ENCODE measurements around the gene CDRT15. TPM values are rescaled to one million over a fixed set of nuclear protein-coding genes. Genes with fewer than 3 reads are reported as not detected.
"Not testable (repeated sequence)": the region's sequence is repeated elsewhere in the genome, so short reads cannot be mapped to it uniquely, and the experiment has no call there.

The CDRT15 gene
- total RNA-seq, 8 experiments from 2014 or later, result 0.52 to 1.4 (median 0.76) TPM; not detected in 5

- ATAC-seq (replicated peaks in 6 of 8), result no peak
- H3K27ac ChIP-seq, result no peak overlapping the region
- no peak overlapping the region for H3K4me3 ChIP-seq
- 80 to 100% (median 100%) methylated on average over 1 to 4 of the region's 4 CpGs; no CpG with 5 or more reads in 1 of the 10 experiments for WGBS, 10 experiments
- H3K4me1 ChIP-seq (replicated peaks in 1 of 2), result peaks cover 0 to 3% of the 10 kb centered on the region in 2 donors
- in situ Hi-C loops (cut with MboI; ENCODE audit: low pct_unique_long_range_greater_than_20kb in 2 of 9, low sequenced_read_pairs in 9 of 9, unreplicated experiment in 9 of 9), result no loop called here
Measured at GRCh38 chr17:14196377-14196997, 40.2 kb downstream of the CDRT15 start.

- H3K4me3 ChIP-seq; in situ Hi-C loops (cut with MboI; ENCODE audit: low pct_unique_long_range_greater_than_20kb in 2 of 9, low sequenced_read_pairs in 9 of 9, unreplicated experiment in 9 of 9); H3K27ac ChIP-seq; H3K4me1 ChIP-seq (replicated peaks in 1 of 2); ATAC-seq (replicated peaks in 6 of 8): not testable (repeated sequence)
- 100% methylated on average over 1 to 2 of the region's 13 CpGs; no CpG with 5 or more reads in 8 of the 10 experiments for WGBS, 10 experiments
Measured at GRCh38 chr17:14192636-14193344, 43.9 kb downstream of the CDRT15 start.

- H3K4me3 ChIP-seq; H3K4me1 ChIP-seq (replicated peaks in 1 of 2); in situ Hi-C loops (cut with MboI; ENCODE audit: low pct_unique_long_range_greater_than_20kb in 2 of 9, low sequenced_read_pairs in 9 of 9, unreplicated experiment in 9 of 9); ATAC-seq (replicated peaks in 6 of 8); H3K27ac ChIP-seq: not testable (repeated sequence)
- no CpG with 5 or more reads among the region's 11 CpGs for WGBS, 10 experiments
Measured at GRCh38 chr17:14192039-14192438, 44.6 kb downstream of the CDRT15 start.

GRCh38 chr17:14191469-14191868 lies 45.2 kb downstream of the CDRT15 start:
- ATAC-seq (replicated peaks in 6 of 8); in situ Hi-C loops (cut with MboI; ENCODE audit: low pct_unique_long_range_greater_than_20kb in 2 of 9, low sequenced_read_pairs in 9 of 9, unreplicated experiment in 9 of 9); H3K27ac ChIP-seq; H3K4me1 ChIP-seq (replicated peaks in 1 of 2); H3K4me3 ChIP-seq: not testable (repeated sequence)

GRCh38 chr17:14190774-14191173 lies 45.9 kb downstream of the CDRT15 start:
- no CpG with 5 or more reads among the region's 1 CpG for WGBS, 10 experiments
- H3K27ac ChIP-seq; H3K4me3 ChIP-seq; H3K4me1 ChIP-seq (replicated peaks in 1 of 2); in situ Hi-C loops (cut with MboI; ENCODE audit: low pct_unique_long_range_greater_than_20kb in 2 of 9, low sequenced_read_pairs in 9 of 9, unreplicated experiment in 9 of 9): not testable (repeated sequence)
- ATAC-seq (replicated peaks in 6 of 8), result peak in 1 of 8 experiments; percentile 69

- no CpG with 5 or more reads among the region's 4 CpGs for WGBS, 10 experiments
- peak in 1 of 8 experiments; percentile 58 for ATAC-seq (replicated peaks in 6 of 8)
- H3K4me3 ChIP-seq; H3K4me1 ChIP-seq (replicated peaks in 1 of 2); H3K27ac ChIP-seq; in situ Hi-C loops (cut with MboI; ENCODE audit: low pct_unique_long_range_greater_than_20kb in 2 of 9, low sequenced_read_pairs in 9 of 9, unreplicated experiment in 9 of 9): not testable (repeated sequence)
Measured at GRCh38 chr17:14186443-14186842, 50.2 kb downstream of the CDRT15 start.

Other genes starting within 250 kb of the CDRT15 start
- 10 to 100 TPM; 13.8 to 31.6 (median 18.8) TPM for gene COX10, start 167.4 kb downstream of the CDRT15 start, total RNA-seq
- gene HS3ST3B1, start 64.2 kb upstream of the CDRT15 start, total RNA-seq, result 10 to 100 TPM in 2 of 8 experiments, 1 to 10 TPM in 6; 1.9 to 97.1 (median 6.6) TPM

All from motor neuron (in vitro differentiated cells).